Measurements from ENCODE around the gene CLCN5.

The CLCN5 gene

DNA sequence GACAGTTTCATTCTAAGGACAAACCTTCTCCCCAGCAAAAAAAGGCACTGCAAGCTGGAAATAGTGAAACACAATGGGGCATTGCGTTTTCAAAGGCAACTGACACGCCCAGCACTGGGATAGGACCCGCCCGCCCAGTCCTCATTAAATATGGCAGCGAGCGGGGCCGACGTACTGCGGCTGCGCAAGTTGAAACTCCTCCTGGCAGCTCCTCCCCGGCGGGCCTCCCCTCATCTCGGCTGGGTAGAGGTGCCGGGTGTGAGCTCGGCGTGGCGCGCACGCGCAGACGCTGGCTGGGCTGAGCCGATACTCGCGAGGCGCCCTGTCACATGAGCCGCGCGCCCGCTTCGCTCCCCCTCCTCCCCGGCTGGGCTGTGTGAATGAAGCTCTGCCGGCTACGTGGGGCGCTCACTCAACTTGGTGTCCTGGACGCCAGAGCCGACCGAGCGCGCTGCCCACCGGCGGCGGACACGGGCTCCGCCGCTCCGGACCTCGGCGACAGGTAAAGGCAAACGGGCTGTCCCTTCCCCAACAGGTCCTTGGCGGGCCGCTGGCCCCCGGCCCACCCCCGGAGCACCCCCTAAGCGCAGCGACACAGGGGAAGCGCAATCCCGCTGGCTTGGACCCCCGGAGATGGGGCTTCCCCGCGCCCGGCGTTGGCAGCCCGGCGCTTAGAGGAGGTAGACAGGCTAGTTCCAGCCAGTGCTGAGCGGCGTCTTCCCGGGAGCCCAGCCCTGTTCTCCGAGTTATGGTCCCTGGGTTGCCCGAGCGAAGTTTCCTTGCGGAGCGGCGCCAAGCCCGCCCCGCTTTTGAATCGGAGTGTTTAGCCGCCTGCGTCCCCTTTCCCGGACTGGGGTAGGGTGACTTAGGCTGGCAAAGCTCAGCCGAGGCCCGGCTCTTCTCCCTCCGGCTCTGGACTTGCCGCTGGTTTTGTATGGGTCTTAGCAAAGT, at the start of gene CLCN5:
Gene CLCN5 (plus strand): TSS at position 306 of the 951 bp plus-strand sequence. CDS start 2,703 bp downstream, outside the sequence.
- DNase-seq, result peak; percentile 93

DNA sequence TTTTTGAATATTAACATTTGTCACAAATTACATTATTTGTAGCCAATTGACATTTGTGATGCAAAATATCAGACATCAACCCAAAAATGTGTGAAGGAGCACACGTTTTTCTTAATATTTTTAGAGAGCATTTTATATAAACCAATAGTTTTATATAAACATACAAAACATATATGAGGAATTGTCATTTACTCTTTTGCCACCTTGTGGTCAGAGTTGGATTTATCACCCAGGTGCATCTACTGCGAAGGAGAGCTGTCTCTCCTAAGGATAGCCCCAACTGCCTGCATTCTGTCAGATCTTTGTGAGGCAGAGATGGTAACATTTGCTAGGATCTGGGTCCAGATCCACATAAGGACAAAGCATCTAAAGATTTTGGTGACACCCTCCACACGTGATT, 45.6 kb upstream of the CLCN5 start:
- no peak for DNase-seq

DNA sequence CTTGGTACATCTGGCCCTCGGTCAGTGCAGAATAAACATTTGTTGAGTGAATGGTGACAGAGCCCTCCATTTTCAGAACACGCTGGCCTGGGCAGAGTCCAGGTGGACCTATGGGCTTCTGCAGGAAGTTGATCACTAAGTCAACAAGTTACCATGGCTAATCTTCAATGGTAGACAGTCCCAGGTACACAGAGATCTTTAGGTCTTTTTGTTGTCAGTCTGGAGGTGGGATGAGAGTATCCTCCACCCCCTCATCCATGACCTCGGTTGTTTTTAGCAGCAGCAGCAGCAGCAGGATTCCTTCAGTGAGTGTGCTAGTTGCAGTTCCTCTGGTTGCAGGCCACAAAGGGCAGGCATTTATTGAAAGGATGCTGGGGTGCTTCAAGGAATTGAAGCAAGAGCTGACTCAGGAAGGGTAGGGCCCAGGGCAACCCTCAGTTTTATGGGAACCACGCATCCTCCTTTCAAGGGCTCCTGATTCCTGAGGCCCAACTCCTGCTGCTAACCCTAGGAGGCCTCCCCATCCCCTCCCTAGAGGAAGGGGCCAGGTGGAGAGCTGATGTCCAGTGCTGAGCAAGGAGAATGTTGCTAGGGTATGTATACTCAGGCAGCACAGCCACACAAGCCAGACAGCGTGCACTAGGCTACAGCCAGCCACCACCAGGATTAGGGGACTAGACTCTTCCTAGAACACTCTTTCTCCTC, 44.8 kb upstream of the CLCN5 start:
- no peak for DNase-seq

- no peak for DNase-seq
These were observed 44.1 kb upstream of the CLCN5 start for GRCh38 chrX:49878128-49878833.

GRCh38 chrX:49878834-49879655, 43.4 kb upstream of the CLCN5 start, which contains the start of gene USP27X:
USP27X (plus strand) TSS chrX:49879484; CDS start chrX:49880308, 824 bp downstream.
- peak; percentile 76 for DNase-seq

DNA sequence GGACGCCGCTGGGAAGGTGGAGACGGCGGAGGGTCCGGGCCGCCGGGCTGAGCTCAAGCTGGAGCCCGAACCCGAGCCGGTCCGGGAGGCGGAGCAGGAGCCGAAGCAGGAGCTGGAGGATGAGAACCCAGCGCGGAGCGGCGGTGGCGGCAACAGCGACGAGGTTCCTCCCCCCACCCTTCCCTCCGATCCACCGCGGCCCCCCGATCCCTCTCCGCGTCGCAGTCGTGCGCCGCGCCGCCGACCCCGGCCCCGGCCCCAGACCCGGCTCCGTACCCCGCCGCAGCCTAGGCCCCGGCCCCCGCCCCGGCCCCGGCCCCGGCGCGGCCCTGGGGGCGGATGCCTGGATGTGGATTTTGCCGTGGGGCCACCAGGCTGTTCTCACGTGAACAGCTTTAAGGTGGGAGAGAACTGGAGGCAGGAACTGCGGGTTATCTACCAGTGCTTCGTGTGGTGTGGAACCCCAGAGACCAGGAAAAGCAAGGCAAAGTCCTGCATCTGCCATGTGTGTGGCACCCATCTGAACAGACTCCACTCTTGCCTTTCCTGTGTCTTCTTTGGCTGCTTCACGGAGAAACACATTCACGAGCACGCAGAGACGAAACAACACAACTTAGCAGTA, 42.6 kb upstream of the CLCN5 start:
- DNase-seq, result no peak

DNA sequence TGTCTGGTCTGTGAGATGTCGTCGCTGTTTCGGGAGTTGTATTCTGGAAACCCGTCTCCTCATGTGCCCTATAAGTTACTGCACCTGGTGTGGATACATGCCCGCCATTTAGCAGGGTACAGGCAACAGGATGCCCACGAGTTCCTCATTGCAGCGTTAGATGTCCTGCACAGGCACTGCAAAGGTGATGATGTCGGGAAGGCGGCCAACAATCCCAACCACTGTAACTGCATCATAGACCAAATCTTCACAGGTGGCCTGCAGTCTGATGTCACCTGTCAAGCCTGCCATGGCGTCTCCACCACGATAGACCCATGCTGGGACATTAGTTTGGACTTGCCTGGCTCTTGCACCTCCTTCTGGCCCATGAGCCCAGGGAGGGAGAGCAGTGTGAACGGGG, 41.7 kb upstream of the CLCN5 start:
- DNase-seq, result no peak

- peak; percentile 55 for DNase-seq
These were observed 38.0 kb upstream of the CLCN5 start for GRCh38 chrX:49884290-49884862.

DNA sequence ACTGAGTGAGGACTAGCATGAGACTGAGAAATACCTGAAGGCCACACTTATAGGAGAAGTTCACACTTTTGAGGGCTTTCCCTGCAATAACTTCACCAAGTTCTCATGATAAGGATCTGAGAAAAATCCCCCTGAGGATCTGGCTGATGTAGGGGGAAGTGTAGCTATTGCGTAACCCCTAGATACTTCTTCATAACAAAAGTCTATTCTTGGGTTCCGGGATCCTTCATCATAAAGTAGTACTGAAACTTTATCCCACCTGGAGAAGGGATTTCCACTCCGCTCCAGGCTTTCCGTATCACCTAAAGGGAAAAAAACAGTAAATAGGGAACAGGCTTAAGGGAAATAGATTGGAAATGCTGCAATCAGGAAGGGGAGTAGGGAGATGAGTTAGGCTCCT, 29.9 kb upstream of the CLCN5 start:
- no peak for DNase-seq

GRCh38 chrX:49896951-49897350, 25.4 kb upstream of the CLCN5 start:
- DNase-seq, result no peak

DNA sequence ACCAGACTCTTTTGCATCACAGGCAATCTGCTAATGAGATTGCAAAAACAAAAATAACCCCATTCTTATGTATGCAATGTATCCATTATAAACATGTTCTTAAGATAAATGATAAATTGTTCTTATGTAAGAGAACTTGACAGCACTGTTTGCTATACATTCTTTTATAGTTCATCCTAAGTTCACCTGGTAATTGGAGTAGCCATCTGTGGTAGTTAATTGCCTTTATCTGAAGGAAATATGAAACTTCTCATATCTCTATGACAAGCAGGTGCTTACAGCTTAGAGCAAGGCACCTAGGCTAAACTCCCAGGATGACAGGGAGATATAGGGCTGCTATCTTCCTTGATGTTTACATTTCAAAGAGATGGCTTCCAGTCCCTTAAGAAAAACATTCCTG, 21.3 kb upstream of the CLCN5 start:
- DNase-seq, result no peak

DNA sequence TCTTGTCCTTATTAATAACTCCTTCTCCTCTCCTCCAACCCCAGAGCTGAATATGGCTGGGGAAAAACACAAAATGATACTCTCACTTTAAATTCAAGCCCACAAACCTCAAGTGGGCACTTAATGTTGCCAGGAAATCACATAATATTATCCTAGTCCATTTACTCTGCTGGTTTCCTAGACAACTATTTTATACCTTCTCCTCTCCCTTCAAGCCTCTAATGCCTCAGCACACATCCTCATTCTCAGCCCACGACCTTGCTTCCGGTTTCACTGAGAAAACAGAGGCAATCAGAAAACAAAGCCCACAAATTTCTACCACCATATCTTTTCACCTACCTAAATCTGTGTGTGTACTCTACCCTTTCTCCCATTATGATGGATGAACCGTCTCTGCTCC, 12.1 kb upstream of the CLCN5 start:
- no peak for DNase-seq

DNA sequence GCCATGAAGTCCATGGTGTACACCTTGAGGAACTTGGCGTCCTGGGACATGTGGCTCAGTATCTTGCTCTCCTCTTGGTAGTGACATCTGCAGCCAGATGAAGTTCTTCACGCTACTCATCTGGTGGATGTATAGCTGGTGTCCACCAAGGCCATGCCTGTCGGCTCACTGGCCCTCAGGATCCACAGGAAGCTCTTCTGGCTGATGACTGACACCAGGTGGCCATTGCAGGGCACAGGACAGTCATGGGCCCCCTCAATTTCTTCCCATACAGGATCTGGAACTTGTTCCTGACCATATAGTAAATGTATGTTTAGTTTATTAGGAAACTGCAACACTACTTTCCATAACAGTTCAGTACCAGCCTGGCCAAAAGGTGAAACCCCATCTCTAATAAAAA, 10.3 kb upstream of the CLCN5 start:
- DNase-seq, result no peak

GRCh38 chrX:49912861-49913260, 9.5 kb upstream of the CLCN5 start:
- no peak for DNase-seq

GRCh38 chrX:49915361-49916222, 6.8 kb upstream of the CLCN5 start:
- peak; percentile 35 for DNase-seq

GRCh38 chrX:49919617-49920016, 2.8 kb upstream of the CLCN5 start:
- peak; percentile 35 for DNase-seq

DNA sequence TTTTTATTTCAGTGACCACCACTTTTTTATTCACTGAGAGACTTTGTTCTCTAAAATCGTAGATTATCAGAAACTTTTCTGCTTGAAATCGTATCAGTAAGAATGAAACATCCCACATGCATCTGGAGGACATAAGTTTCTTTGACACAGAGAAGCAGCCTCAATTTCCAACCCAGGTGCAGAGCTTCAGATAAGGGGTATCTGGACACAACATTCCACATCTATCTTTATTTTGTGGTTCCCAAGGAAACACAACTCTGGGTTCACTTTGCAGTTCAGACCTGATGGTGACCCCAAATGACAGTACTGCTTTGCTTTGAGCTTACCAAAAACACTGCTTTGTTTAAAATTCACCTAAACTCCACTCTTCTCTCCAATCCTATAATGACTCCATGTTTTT, 1.3 kb upstream of the CLCN5 start:
- DNase-seq, result no peak

- DNase-seq, result no peak
These were observed 2.8 kb downstream of the CLCN5 start for GRCh38 chrX:49925176-49925575.

DNA sequence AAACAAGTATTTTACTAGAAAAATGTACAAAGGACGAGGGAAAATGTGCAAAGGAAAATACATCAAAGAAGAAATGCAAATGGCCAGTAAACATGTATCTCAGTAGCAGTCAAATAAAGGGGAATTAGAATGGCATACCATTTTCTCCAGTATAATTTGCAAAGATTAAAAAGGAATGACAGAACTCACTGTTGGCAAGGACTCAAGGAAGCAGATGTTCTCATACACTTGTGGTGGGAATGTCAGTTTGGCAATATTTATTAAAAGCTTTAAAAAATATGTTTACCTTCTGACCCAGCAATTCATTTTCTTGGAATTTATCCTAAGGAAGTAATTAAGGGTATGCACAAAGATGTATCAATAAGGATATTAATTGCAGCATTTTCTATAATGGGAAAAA, 7.6 kb downstream of the CLCN5 start:
- DNase-seq, result no peak

GRCh38 chrX:49932791-49933190, 10.4 kb downstream of the CLCN5 start:
- DNase-seq, result no peak

DNA sequence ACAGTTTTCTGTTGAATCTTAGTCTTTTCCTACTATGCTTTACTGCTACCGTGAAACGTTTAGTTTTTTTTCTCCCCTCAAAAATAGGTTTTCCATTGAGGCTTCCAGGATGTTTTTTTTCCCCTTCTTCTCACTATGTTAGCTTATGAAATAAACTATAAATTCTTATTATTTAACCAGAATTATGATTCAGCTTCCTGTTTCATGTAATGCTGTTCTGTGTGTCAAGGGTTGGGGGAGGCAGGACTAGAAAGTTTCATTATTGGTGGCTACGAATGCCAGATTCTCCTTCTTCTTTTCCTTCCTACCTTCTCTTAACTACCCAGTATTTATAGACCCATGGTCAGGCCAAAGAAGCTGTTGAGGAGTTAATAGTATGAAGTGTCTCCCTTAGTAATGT, 11.8 kb downstream of the CLCN5 start:
- no peak for DNase-seq
